GM21526 (cell line): Measurements from ENCODE around the gene TMPRSS4.

Experiments
- ATAC-seq: cut with Tn5 transposase; IDR thresholded peaks from one replicate; pipeline ENCODE4 v1.9.1; 2021; ENCODE audit warnings: moderate library complexity; ENCODE audit not compliant: unreplicated experiment, low FRiP score

The TMPRSS4 gene

GRCh38 chr11:118151431-118151830, 74.6 kb downstream of the TMPRSS4 start:
- no peak for ATAC-seq

- ATAC-seq = no peak
Observed at GRCh38 chr11:118152020-118152551, 75.2 kb downstream of the TMPRSS4 start.

GRCh38 chr11:118152552-118153471, 75.9 kb downstream of the TMPRSS4 start, which contains the start of gene SCN4B:
TSS of gene SCN4B (minus strand) at chr11:118152823. CDS start at chr11:118152673, 150 bp downstream.
- no peak for ATAC-seq

- no peak for ATAC-seq
Observed at GRCh38 chr11:118153516-118153915, 76.6 kb downstream of the TMPRSS4 start.

GRCh38 chr11:118153976-118154375, 77.1 kb downstream of the TMPRSS4 start:
- ATAC-seq = no peak

- no peak for ATAC-seq
Observed at GRCh38 chr11:118154641-118155040, 77.8 kb downstream of the TMPRSS4 start.

GRCh38 chr11:118155776-118156530, 79.1 kb downstream of the TMPRSS4 start:
- no peak for ATAC-seq

GRCh38 chr11:118156531-118157185, 79.8 kb downstream of the TMPRSS4 start:
- no peak for ATAC-seq

GRCh38 chr11:118157186-118157895, 80.5 kb downstream of the TMPRSS4 start:
- ATAC-seq = no peak

GRCh38 chr11:118161786-118162185, 84.9 kb downstream of the TMPRSS4 start:
- no peak for ATAC-seq

- ATAC-seq = no peak
Observed at GRCh38 chr11:118162846-118163245, 86.0 kb downstream of the TMPRSS4 start.

GRCh38 chr11:118163494-118163893, 86.6 kb downstream of the TMPRSS4 start:
- no peak for ATAC-seq

- ATAC-seq = no peak
Observed at GRCh38 chr11:118164885-118165284, 88.0 kb downstream of the TMPRSS4 start.

GRCh38 chr11:118166641-118167040, 89.8 kb downstream of the TMPRSS4 start:
- ATAC-seq = no peak

GRCh38 chr11:118167253-118167652, 90.4 kb downstream of the TMPRSS4 start:
- no peak for ATAC-seq

GRCh38 chr11:118167906-118168305, 91.0 kb downstream of the TMPRSS4 start:
- no peak for ATAC-seq

- ATAC-seq = no peak
Observed at GRCh38 chr11:118168316-118168715, 91.4 kb downstream of the TMPRSS4 start.

GRCh38 chr11:118168751-118169150, 91.9 kb downstream of the TMPRSS4 start:
- ATAC-seq = no peak

GRCh38 chr11:118169300-118170140, 92.6 kb downstream of the TMPRSS4 start:
- no peak for ATAC-seq
